Measurements from ENCODE around the gene ENHO. TPM values are rescaled to one million over a fixed set of nuclear protein-coding genes. Genes with fewer than 3 reads are reported as not detected.

The ENHO gene
- total RNA-seq, 2 experiments from 2014 or later, result 0.19 to 0.27 TPM

DNA sequence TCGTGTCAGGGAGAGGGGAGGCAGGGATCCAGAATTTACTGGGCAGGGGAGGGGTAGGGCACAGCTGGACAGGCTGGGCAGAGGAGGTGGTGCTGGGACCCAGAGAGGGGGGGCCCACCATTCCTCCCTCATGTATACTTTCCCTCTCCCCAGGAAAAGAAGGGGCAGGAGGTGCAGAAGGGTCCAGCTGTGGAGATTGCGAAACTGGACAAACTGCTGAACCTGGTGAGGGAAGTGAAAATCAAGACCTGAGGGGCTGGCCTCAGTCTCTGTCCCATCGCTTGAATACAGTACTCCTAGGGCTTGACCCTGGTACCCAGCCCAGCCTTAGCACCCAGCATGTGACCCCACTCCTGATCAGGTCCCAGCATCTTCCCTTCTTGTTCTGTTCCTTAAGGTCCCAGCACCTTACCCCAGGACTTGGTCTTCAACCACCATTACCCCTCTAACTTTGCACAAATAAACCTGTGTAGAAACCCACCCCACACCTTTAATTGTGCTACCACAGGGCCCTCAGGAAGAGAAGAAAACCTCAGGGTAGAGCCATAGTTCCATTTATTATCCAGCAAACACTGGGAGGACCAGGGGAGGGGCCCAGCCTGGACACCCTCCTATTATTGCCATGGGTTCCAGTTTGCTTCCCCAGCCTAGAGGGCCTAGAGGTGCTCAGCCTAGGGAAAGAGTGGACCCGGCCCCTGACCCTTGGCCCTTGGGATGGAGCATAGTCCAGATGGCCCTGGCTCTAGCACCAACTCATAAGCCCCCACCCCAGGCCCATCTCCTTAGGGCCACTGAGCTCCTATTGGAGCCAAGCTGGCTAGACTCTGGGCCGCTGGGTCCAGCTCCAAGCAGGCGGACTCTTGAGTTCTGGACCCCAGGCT is 2.0 kb downstream of the ENHO start:
- Mint-ChIP-seq H3K4me3 (no peak overlapping the region), H3K4me1 (ENCODE audit: low read depth) (peaks cover 22% of the 10 kb centered on the region), H3K9me3 (no peaks in the 10 kb centered on the region), H3K27ac (no peak overlapping the region), H3K27me3 (ENCODE audit: low read depth) (peaks cover 8% of the 10 kb centered on the region), H3K36me3 (ENCODE audit: low read depth) (no peaks in the 10 kb centered on the region)
- DNase-seq, result no peak
- CTCF ChIA-PET, result interaction anchor here (0.7 to 1.8 kb wide), 4 partner anchors 9 to 141 kb away, joined by 3 to 5 read pairs (median 4); no protein-coding TSS in a partner anchor
- intact Hi-C loops (cut with micrococcal nuclease), result loop anchor here (5.0 kb wide), 1 partner anchor 182 kb away; no protein-coding TSS in a partner anchor

DNA sequence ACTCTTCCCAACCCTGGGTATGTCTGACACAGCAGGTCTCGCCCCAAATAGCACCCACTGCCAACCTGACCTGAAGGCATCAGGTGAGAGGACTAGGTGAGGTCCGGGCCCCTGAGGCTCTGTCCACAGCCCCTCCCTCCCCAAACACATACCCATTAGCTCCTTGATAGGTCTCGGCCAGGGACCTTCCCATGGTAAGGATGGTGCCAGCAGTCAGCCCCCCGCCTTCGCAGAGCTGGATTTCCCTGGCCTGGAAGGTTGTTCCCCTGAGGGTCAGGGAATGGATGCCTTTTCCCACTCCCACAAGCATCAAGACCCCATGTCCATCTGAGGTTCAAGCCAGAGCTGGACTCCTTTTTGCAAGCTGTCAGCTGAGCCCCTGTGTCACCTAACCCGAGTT is 2.7 kb downstream of the ENHO start:
- Mint-ChIP-seq H3K27ac (no peak overlapping the region), H3K9me3 (no peaks in the 10 kb centered on the region), H3K27me3 (ENCODE audit: low read depth) (peaks cover 6% of the 10 kb centered on the region), H3K4me3 (no peak overlapping the region), H3K36me3 (ENCODE audit: low read depth) (no peaks in the 10 kb centered on the region), H3K4me1 (ENCODE audit: low read depth) (peaks cover 16% of the 10 kb centered on the region)
- intact Hi-C loops (cut with micrococcal nuclease), result loop anchor here (5.0 kb wide), 1 partner anchor 182 kb away; no protein-coding TSS in a partner anchor
- DNase-seq, result no peak
- CTCF ChIA-PET, result interaction anchor here (0.5 to 1.8 kb wide), 4 partner anchors 71 to 335 kb away, joined by 3 to 5 read pairs (median 4); no protein-coding TSS in a partner anchor

DNA sequence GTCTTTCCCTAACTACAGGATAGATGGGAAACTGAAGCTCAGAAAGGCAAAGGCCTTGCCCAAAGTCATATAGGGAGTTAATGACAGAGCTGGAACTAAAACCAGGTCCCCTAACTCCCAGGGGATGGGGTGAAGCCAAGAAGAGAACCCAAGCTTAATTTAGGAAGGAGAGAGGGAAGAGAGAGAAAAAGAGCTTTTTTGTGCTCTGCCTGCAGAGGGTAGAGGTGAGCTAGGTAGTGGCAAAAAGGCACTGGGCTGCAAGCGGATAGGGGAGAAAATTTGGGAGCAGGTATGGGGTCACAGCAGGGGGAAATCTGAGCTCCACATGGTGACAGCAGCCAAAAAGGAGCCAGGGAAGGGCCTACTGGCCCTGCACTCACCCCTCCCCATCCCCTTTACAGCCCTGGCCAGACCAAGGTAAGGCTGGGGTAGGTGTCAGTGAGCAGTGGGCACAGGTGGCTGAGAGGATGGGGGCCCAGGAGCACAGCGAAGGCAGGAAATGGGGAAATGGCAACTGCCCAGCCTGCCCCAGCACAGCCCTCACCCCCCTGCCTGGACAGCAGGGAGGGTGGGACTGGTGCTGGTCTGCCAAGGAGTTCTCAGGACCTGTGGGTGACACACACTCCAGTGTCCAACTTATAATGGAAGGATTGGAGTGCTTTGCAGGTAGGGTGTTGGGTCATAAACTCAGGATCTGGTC is 3.3 kb downstream of the ENHO start:
- Mint-ChIP-seq H3K27me3 (ENCODE audit: low read depth) (peaks cover 4% of the 10 kb centered on the region), H3K36me3 (ENCODE audit: low read depth) (no peaks in the 10 kb centered on the region), H3K9me3 (no peaks in the 10 kb centered on the region), H3K27ac (no peak overlapping the region), H3K4me1 (ENCODE audit: low read depth) (peaks cover 10% of the 10 kb centered on the region), H3K4me3 (no peak overlapping the region)
- no peak for DNase-seq
- CTCF ChIA-PET, result interaction anchor here (0.5 to 1.8 kb wide), 5 partner anchors 19 to 334 kb away, joined by 3 to 5 read pairs (median 4); no protein-coding TSS in a partner anchor
- intact Hi-C loops (cut with micrococcal nuclease), result loop anchor here (5.0 kb wide), 1 partner anchor 183 kb away; no protein-coding TSS in a partner anchor

DNA sequence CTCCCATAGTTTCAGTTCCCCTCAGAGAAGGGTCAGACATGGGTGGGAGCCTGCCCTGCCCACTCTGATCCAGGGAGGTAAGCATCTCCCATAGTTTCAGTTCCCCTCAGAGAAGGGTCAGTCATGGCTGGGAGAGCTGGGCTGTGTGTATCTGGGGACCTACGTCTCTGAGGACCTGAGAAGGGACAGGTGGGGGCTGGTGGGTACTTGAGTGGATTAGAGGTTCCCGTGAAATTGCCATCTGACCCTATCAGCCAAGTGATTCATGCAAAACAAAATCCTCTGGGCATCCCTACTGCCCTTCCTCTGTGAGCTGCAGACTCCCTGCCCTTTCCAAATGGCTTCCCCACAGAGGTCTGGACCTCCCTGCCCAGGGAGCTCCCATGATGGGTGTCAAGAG is 3.9 kb downstream of the ENHO start:
- intact Hi-C loops (cut with micrococcal nuclease), result no loop called here
- no peak for DNase-seq
- Mint-ChIP-seq H3K4me3 (no peak overlapping the region), H3K36me3 (ENCODE audit: low read depth) (no peaks in the 10 kb centered on the region), H3K9me3 (no peaks in the 10 kb centered on the region), H3K27ac (no peak overlapping the region), H3K27me3 (ENCODE audit: low read depth) (peaks cover 4% of the 10 kb centered on the region), H3K4me1 (ENCODE audit: low read depth) (peaks cover 4% of the 10 kb centered on the region)
- CTCF ChIA-PET, result interaction anchor here (0.7 to 1.8 kb wide), 3 partner anchors 18 to 139 kb away, joined by 3 to 5 read pairs (median 3); no protein-coding TSS in a partner anchor

DNA sequence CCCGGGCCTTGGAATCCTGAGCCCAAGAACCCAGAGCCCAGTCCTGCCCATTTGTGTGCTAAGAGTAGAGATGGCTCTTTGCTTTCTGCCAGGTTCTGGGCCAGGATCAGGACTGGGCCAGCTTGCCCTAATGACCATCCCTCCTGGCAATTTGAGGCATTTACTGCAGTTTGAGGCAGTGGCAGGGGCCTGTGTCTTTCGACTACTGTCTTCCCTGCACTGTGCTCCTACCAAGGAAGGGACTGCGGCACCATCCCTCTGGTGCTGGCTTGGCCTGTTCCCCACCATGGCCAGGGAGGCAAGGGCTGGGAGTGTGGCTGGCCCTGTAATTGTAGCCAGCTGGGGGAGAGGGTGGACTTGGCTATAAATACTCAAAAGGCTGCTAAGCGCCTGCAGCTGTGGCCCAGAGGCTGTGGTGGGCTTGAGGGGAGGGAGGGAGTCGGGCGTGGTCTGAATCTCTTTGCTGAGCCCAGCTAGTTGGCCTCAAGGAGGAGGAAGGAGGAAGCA is 4.6 kb downstream of the ENHO start:
- H3K9me3 Mint-ChIP-seq, result no peaks in the 10 kb centered on the region
- peaks cover 3% of the 10 kb centered on the region for H3K4me1 Mint-ChIP-seq (ENCODE audit: low read depth)
- no peak for DNase-seq
- intact Hi-C loops (cut with micrococcal nuclease), result no loop called here
- no peaks in the 10 kb centered on the region for H3K36me3 Mint-ChIP-seq (ENCODE audit: low read depth)
- H3K27me3 Mint-ChIP-seq (ENCODE audit: low read depth), result peaks cover 4% of the 10 kb centered on the region
- CTCF ChIA-PET, result no interaction called here
- H3K27ac Mint-ChIP-seq, result no peak overlapping the region
- H3K4me3 Mint-ChIP-seq, result no peak overlapping the region

DNA sequence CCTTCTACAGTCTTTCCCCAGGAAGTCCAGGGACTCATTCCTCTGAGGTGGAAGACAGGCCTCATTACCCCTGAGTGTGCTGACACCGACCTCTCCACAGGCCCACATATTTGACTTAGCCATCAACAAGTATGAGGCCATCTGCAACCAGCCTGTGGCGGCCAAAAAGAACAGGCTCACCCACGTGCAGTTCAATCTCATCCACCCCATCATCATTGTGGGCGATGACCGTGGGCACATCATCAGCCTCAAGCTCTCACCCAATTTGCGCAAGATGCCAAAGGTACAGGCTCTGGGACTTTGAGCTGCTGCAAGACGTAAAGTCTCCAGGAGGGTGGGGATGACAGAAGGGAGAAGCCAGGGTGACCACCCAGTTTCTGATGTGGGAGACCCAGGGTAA is 5.6 kb downstream of the ENHO start:
- no peak overlapping the region for H3K27ac Mint-ChIP-seq
- H3K4me3 Mint-ChIP-seq, result no peak overlapping the region
- H3K27me3 Mint-ChIP-seq (ENCODE audit: low read depth), result no peaks in the 10 kb centered on the region
- no peaks in the 10 kb centered on the region for H3K36me3 Mint-ChIP-seq (ENCODE audit: low read depth)
- intact Hi-C loops (cut with micrococcal nuclease), result no loop called here
- H3K9me3 Mint-ChIP-seq, result no peaks in the 10 kb centered on the region
- H3K4me1 Mint-ChIP-seq (ENCODE audit: low read depth), result no peaks in the 10 kb centered on the region
- CTCF ChIA-PET, result no interaction called here
- DNase-seq, result no peak

DNA sequence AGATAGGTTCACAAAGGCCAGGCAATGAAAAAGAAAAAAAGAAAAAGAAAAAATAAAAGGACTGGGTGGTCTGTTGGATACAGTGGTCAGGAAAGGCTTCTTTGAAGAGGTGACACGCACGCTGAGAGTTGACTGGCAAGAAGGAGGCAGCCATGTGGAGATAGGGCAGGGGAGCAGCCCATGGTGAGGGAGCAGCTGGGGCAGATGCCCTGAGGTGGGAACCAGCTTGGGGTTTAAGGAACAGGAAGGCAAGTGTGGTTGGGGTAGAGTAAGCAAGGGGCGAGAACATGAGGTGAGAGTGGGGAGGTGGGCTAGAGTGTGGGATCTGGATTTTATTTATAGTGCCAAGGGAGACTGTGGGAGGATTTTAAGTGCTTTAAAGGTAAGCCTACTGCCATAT is 6.8 kb downstream of the ENHO start:
- Mint-ChIP-seq H3K27ac (no peak overlapping the region), H3K27me3 (ENCODE audit: low read depth) (no peaks in the 10 kb centered on the region), H3K36me3 (ENCODE audit: low read depth) (no peaks in the 10 kb centered on the region), H3K4me3 (no peak overlapping the region), H3K9me3 (no peaks in the 10 kb centered on the region), H3K4me1 (ENCODE audit: low read depth) (no peaks in the 10 kb centered on the region)
- CTCF ChIA-PET, result no interaction called here
- no peak for DNase-seq
- intact Hi-C loops (cut with micrococcal nuclease), result no loop called here

DNA sequence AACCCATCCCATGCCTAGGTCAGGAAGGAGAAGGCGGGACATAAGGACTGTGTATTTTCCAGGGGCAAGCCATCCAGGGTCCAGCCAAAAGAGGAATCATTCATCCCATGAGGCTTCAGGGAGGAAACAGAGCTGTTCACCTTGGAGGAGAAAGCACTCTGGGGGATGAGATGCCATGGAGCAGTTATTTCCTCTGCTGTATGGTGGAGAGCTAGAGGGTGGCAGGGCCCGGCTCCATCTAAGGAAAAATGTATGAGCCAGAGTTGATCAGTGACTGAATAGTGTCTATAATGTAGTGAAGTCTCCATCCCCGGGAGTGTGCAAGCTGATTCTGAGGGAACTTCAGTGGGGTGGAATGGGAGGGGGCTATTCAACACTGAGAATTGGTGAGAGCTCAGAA is 8.0 kb downstream of the ENHO start:
- no peaks in the 10 kb centered on the region for H3K27me3 Mint-ChIP-seq (ENCODE audit: low read depth)
- no peaks in the 10 kb centered on the region for H3K36me3 Mint-ChIP-seq (ENCODE audit: low read depth)
- H3K27ac Mint-ChIP-seq, result no peak overlapping the region
- H3K9me3 Mint-ChIP-seq, result no peaks in the 10 kb centered on the region
- no peaks in the 10 kb centered on the region for H3K4me1 Mint-ChIP-seq (ENCODE audit: low read depth)
- no peak for DNase-seq
- intact Hi-C loops (cut with micrococcal nuclease), result no loop called here
- H3K4me3 Mint-ChIP-seq, result no peak overlapping the region
- CTCF ChIA-PET, result interaction anchor here (2.5 kb wide), 1 partner anchor 111 kb away, joined by 7 read pairs; no protein-coding TSS in a partner anchor

DNA sequence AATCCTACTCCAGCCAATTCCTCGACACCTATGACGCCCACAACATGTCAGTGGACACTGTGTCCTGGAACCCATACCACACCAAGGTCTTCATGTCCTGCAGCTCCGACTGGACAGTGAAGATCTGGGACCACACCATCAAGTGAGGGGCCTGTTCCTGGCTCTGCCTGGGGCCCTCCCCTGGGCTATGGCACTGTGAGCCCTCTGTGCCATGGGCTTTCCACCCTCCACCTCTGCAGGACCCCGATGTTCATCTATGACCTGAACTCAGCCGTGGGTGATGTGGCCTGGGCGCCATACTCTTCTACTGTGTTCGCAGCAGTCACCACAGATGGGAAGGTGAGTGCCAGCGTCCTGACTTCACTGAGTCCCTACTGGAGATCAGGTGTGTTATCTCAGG is 8.4 kb downstream of the ENHO start:
- no peaks in the 10 kb centered on the region for H3K36me3 Mint-ChIP-seq (ENCODE audit: low read depth)
- DNase-seq, result no peak
- CTCF ChIA-PET, result interaction anchor here (2.5 kb wide), 1 partner anchor 111 kb away, joined by 7 read pairs; no protein-coding TSS in a partner anchor
- intact Hi-C loops (cut with micrococcal nuclease), result no loop called here
- H3K27ac Mint-ChIP-seq, result no peak overlapping the region
- no peak overlapping the region for H3K4me3 Mint-ChIP-seq
- H3K9me3 Mint-ChIP-seq, result no peaks in the 10 kb centered on the region
- no peaks in the 10 kb centered on the region for H3K4me1 Mint-ChIP-seq (ENCODE audit: low read depth)
- no peaks in the 10 kb centered on the region for H3K27me3 Mint-ChIP-seq (ENCODE audit: low read depth)

DNA sequence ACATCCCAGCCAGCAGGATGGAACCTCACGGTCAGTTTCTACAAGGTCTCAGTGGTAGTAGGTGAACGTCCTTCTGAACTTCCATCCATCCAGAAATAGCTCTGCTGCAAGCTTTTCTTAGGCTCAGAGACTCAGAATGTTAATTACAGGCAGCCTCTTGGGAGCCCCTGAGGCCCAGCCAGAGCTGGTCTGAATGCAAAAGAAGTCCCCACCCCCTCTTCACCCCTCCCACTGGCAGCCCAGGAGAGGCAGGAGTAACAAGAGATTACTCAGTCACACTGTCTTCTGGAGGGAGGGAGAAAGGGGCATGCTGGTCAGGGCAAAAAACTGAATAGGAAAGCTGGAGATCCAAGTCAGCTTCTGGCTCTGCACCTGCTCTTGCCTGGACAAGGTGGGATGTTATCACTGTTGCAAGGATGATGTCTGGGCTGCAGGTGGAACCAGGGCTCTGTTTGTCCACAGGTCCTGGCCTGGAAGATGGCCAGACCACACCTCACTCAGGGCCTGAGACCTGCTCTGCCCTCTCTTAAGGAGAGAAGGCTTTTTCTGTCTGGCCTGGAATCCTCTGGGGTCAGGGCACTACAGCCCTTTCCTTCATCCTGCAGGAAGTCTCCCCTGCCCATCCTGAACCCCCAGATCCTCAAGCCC is 9.1 kb downstream of the ENHO start:
- CTCF ChIA-PET, result interaction anchor here (2.5 kb wide), 1 partner anchor 110 kb away, joined by 7 read pairs; no protein-coding TSS in a partner anchor
- DNase-seq, result no peak
- intact Hi-C loops (cut with micrococcal nuclease), result no loop called here

DNA sequence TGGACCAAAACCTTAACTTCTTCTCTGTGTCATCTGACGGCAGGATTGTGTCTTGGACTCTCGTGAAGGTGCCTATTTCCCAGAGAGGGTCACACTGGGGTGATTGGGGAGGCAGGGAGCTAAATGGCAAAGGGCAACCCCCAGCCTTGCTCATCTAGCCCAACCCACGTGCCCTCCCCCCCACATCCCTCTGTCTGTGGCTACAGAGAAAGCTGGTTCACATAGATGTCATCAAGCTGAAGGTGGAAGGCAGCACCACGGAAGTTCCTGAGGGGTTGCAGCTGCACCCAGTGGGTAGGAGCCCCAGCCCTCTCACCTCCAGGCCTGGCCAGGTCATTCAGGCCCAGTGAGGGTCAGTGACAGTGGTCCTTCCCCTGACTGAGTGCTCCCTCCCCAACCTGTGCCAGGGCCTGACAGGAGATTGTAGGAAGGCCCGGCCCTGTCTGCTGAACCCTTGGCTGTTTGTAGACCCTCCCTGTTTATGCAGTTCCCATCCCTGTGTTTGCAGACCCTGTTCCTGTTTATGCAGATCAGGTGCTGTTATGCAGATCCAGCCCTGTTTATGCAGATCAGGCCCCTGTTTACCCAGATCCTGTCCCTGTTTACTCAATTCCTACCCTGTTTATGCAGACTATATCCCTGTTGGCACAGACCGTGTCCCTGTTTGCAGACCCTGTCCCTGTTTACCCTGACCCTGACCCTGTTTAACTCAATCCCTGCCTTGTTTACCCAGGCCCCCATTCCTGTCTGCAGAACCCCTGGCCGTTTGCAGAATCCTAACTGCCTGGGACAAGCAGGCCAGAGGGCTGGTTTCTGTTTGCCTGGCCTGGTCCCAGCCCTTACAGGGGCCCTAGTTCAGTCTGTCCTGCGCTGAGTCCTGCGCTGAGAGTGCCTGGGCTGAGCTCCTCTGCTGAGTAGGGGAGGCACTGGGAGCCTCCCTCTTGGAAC is 10.4 kb downstream of the ENHO start:
- Mint-ChIP-seq H3K36me3 (ENCODE audit: low read depth) (no peaks in the 10 kb centered on the region), H3K27ac (peak overlapping the region; percentile 60), H3K9me3 (no peaks in the 10 kb centered on the region), H3K4me1 (ENCODE audit: low read depth) (no peaks in the 10 kb centered on the region), H3K27me3 (ENCODE audit: low read depth) (no peaks in the 10 kb centered on the region), H3K4me3 (no peak overlapping the region)
- intact Hi-C loops (cut with micrococcal nuclease), result no loop called here
- DNase-seq, result no peak
- CTCF ChIA-PET, result interaction anchor here (0.6 to 2.5 kb wide), 6 partner anchors 9 to 109 kb away, joined by 3 to 7 read pairs (median 4); no protein-coding TSS in a partner anchor

More for the DNA sequence above, 9.1 kb downstream of the ENHO start:
- Mint-ChIP-seq H3K27me3 (ENCODE audit: low read depth) (no peaks in the 10 kb centered on the region), H3K9me3 (no peaks in the 10 kb centered on the region), H3K36me3 (ENCODE audit: low read depth) (no peaks in the 10 kb centered on the region), H3K4me1 (ENCODE audit: low read depth) (no peaks in the 10 kb centered on the region), H3K4me3 (no peak overlapping the region), H3K27ac (no peak overlapping the region)
